ENCODE measurements around the gene ALDH3B1.

ALDH3B1 gene

DNA sequence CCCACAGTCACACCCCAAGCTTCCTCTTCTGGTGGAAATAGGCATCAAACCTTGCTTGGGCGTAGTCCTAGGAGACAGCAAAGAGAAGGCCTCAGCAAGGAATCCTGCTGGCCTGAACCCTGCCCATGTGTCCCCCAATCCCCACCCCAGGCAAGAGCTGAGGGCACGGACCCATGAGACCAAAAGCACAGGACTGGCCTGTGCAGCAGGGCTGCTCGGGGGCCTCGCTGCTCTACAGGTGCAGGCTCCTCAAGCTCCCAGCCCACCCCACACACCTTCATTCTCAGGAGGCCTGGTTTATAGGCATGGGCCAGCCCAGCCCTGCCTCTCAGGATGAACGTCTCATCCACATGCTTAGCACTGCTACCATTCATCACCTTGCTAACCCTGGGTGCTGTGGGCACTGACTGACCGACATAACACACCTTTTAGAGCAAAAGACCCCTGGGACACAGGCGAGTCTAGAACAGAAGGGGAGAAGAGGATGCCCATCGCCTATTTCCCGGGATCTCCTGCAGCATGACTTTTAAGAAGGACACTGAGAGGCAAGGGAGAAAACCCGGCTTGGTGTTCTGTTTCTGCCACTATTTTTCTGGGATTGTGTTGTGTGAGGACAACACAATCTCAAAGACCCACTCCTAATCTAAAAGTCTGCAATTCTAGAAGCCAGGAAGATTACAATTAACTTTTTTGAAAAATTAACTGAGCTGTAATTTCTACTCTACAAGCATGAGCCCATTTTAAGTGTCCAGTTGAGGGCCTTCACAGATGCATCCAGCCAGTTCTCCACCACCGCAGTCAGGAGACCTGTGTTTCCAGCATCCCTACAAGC is 44.1 kb downstream of the ALDH3B1 start:
- Histone ChIP-seq H3K4me3 (ENCODE audit: insufficient read depth, low read depth, low read length, poor library complexity, severe bottlenecking) (no peak overlapping the region), H3K27me3 (replicated peaks; ENCODE audit: control insufficient read depth, insufficient read depth, low read length, poor library complexity, severe bottlenecking) (no peaks in the 10 kb centered on the region), H3K9me3 (ENCODE audit: control insufficient read depth, low read length) (no peaks in the 10 kb centered on the region), H3K27ac (ENCODE audit: insufficient read depth, low read length, poor library complexity, severe bottlenecking) (no peak overlapping the region), H3K36me3 (ENCODE audit: control insufficient read depth, insufficient read depth, low read length) (peaks cover 24% of the 10 kb centered on the region), H3K4me1 (ENCODE audit: control insufficient read depth, insufficient read depth, low read length, poor library complexity, severe bottlenecking) (no peaks in the 10 kb centered on the region)
- DNase-seq: no peak

DNA sequence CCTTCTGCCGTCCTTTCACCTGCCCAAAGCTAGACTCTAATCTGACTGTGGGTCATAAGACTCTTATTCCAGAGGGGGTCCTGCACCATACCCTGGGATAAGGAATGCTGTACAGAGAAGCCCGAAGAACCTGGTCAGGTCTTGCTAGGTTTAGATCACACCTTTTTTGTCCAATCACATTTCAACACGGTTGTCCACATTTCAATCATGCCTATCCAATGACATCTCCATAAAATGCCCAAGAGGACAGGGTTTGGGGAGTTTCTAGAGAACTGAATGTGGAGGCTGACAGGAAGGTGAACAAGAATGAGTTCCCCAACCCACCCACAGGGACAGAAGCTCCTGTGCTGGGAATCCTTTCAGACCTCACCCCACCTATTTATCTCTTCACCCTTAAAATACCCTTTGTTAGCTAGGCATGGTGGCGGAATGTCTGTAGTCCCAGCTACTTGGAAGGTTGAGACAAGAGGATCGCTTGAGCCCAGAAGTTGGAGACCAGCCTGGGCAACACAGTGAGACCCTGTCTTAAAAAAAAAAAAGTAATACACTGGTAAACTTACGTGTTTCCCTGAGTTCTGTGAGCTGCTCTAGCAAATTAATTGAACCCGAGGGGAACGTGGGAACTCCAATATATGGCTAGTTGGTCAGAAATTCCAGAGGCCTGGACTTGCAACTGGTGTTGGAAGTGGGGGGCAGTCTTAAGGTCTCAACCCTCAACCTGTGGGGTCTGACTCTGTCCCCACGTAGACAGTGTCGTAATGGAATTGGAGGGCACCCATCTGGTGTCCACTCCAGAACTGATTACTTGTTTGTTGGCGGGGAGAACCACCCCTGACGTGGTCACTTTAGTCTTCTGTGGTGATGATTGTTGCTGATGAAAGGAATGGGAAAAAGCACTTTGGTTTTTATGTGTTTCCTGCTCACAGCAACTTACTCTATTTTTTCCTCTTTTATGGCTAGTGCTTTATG is 46.5 kb downstream of the ALDH3B1 start:
- Histone ChIP-seq H3K27ac (ENCODE audit: insufficient read depth, low read length, poor library complexity, severe bottlenecking) (no peak overlapping the region), H3K36me3 (ENCODE audit: control insufficient read depth, insufficient read depth, low read length) (peaks cover under 1% of the 10 kb centered on the region), H3K4me3 (ENCODE audit: insufficient read depth, low read depth, low read length, poor library complexity, severe bottlenecking) (no peak overlapping the region), H3K9me3 (ENCODE audit: control insufficient read depth, low read length) (no peaks in the 10 kb centered on the region), H3K27me3 (replicated peaks; ENCODE audit: control insufficient read depth, insufficient read depth, low read length, poor library complexity, severe bottlenecking) (no peaks in the 10 kb centered on the region), H3K4me1 (ENCODE audit: control insufficient read depth, insufficient read depth, low read length, poor library complexity, severe bottlenecking) (no peaks in the 10 kb centered on the region)
- no peak for DNase-seq

DNA sequence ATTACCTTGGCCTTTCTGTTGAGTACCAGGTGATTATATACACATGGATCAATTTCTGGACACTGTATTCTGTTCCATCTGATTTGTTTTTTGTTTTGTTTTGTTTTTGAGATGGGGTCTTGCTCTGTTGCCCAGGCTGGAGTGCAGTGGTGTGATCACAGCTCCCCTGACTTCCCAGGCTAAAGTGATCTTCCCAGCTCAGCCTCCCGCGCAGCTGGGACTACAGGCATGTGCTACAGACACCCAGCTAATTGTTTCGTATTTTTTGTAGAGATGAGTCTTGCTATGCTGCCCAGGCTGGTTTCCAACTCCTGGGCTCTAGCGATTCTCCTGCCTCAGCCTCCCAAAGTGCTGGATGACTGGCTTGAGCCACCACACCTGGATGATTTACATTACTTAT is 47.7 kb downstream of the ALDH3B1 start:
- Histone ChIP-seq H3K27ac (ENCODE audit: insufficient read depth, low read length, poor library complexity, severe bottlenecking) (no peak overlapping the region), H3K4me1 (ENCODE audit: control insufficient read depth, insufficient read depth, low read length, poor library complexity, severe bottlenecking) (no peaks in the 10 kb centered on the region), H3K27me3 (replicated peaks; ENCODE audit: control insufficient read depth, insufficient read depth, low read length, poor library complexity, severe bottlenecking) (no peaks in the 10 kb centered on the region), H3K36me3 (ENCODE audit: control insufficient read depth, insufficient read depth, low read length) (no peaks in the 10 kb centered on the region), H3K9me3 (ENCODE audit: control insufficient read depth, low read length) (no peaks in the 10 kb centered on the region), H3K4me3 (ENCODE audit: insufficient read depth, low read depth, low read length, poor library complexity, severe bottlenecking) (no peak overlapping the region)
- no peak for DNase-seq

DNA sequence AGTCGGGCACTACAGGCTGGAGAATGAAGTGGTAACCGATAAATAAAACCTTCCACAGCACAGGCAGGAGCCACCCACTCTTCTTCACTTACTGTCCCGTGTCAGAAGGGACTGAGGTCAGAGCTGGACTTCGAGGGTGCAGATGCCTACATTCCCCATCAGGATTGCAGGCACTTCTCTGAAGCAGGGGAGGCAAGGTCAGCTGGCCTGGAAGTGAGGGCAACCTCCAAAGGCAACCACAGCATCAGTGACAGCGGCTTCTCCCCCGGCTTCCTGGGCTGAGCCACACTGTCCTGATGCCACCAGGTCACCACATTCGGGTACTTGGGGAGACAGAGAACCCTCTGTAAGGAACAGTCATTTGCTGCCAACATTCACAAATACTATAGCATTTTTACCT is 51.4 kb downstream of the ALDH3B1 start:
- no peaks in the 10 kb centered on the region for H3K36me3 ChIP-seq (ENCODE audit: control insufficient read depth, insufficient read depth, low read length)
- no peak for DNase-seq
- H3K4me1 ChIP-seq (ENCODE audit: control insufficient read depth, insufficient read depth, low read length, poor library complexity, severe bottlenecking): no peaks in the 10 kb centered on the region
- H3K4me3 ChIP-seq (ENCODE audit: insufficient read depth, low read depth, low read length, poor library complexity, severe bottlenecking): no peak overlapping the region
- no peaks in the 10 kb centered on the region for H3K9me3 ChIP-seq (ENCODE audit: control insufficient read depth, low read length)
- no peak overlapping the region for H3K27ac ChIP-seq (ENCODE audit: insufficient read depth, low read length, poor library complexity, severe bottlenecking)
- H3K27me3 ChIP-seq (replicated peaks; ENCODE audit: control insufficient read depth, insufficient read depth, low read length, poor library complexity, severe bottlenecking): no peaks in the 10 kb centered on the region

DNA sequence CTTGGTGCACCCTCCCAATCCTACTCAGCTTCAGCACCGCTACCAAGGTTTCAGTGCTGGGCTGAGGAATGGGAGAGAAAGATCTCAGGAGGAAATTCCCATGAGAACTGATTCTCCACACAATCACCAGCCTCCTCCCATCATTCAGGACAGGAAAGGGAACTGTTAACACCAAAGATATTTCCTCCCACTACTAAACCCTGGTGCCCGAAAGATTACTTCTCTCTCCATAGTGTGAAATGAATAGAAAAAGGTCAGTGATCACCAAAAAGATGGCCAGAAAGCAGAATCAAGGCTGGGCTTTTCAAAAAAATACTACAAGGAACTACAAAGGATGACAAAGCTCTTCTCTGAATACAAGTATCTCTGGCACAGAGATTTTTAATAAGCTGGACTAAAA is 54.8 kb downstream of the ALDH3B1 start:
- H3K27me3 ChIP-seq (replicated peaks; ENCODE audit: control insufficient read depth, insufficient read depth, low read length, poor library complexity, severe bottlenecking): no peaks in the 10 kb centered on the region
- no peak overlapping the region for H3K4me3 ChIP-seq (ENCODE audit: insufficient read depth, low read depth, low read length, poor library complexity, severe bottlenecking)
- H3K4me1 ChIP-seq (ENCODE audit: control insufficient read depth, insufficient read depth, low read length, poor library complexity, severe bottlenecking): no peaks in the 10 kb centered on the region
- H3K27ac ChIP-seq (ENCODE audit: insufficient read depth, low read length, poor library complexity, severe bottlenecking): no peak overlapping the region
- no peak for DNase-seq
- H3K9me3 ChIP-seq (ENCODE audit: control insufficient read depth, low read length): no peaks in the 10 kb centered on the region
- no peaks in the 10 kb centered on the region for H3K36me3 ChIP-seq (ENCODE audit: control insufficient read depth, insufficient read depth, low read length)

DNA sequence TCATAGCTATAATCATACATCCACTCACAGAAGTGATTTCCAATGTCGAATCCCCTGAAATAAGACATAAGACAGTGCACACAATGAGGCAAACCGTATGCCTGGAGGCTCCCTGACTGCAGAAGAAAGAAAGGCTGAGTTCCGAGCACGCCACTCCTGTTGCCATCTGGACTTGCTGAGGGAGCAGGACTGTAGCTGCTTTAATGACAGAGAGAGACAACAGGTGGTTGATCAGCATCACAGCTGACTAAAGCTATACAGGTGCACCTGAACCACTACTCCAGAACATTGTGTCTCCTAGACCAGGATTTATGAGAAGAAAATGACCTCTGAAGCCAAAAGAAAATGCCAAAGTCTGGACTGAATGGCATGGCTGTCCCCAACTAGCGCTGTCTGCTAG is 55.7 kb downstream of the ALDH3B1 start:
- no peak overlapping the region for H3K27ac ChIP-seq (ENCODE audit: insufficient read depth, low read length, poor library complexity, severe bottlenecking)
- H3K4me3 ChIP-seq (ENCODE audit: insufficient read depth, low read depth, low read length, poor library complexity, severe bottlenecking): no peak overlapping the region
- no peaks in the 10 kb centered on the region for H3K4me1 ChIP-seq (ENCODE audit: control insufficient read depth, insufficient read depth, low read length, poor library complexity, severe bottlenecking)
- no peaks in the 10 kb centered on the region for H3K9me3 ChIP-seq (ENCODE audit: control insufficient read depth, low read length)
- H3K27me3 ChIP-seq (replicated peaks; ENCODE audit: control insufficient read depth, insufficient read depth, low read length, poor library complexity, severe bottlenecking): no peaks in the 10 kb centered on the region
- no peaks in the 10 kb centered on the region for H3K36me3 ChIP-seq (ENCODE audit: control insufficient read depth, insufficient read depth, low read length)
- DNase-seq: no peak

DNA sequence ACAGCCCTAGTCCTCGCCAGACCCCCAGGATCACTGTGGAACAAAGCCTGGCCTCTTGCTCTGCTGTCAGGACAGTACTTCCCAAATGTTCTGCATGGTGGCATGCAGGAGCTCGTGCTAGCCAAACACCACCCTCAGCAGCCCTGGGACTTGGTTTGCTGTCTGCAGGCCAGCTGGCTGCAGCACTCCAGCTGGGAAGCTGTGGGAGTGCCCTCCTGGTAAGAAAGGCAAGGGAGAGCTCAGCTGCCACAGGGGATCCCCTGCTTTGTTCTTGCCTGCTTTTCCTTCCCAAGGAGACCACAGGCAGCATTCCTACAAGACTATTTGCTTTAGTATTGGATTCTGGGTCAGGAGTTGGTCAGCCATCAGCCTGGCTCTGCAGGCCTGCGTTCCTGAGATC is 56.6 kb downstream of the ALDH3B1 start:
- no peaks in the 10 kb centered on the region for H3K4me1 ChIP-seq (ENCODE audit: control insufficient read depth, insufficient read depth, low read length, poor library complexity, severe bottlenecking)
- H3K27ac ChIP-seq (ENCODE audit: insufficient read depth, low read length, poor library complexity, severe bottlenecking): no peak overlapping the region
- no peak for DNase-seq
- H3K4me3 ChIP-seq (ENCODE audit: insufficient read depth, low read depth, low read length, poor library complexity, severe bottlenecking): no peak overlapping the region
- no peaks in the 10 kb centered on the region for H3K27me3 ChIP-seq (replicated peaks; ENCODE audit: control insufficient read depth, insufficient read depth, low read length, poor library complexity, severe bottlenecking)
- H3K9me3 ChIP-seq (ENCODE audit: control insufficient read depth, low read length): no peaks in the 10 kb centered on the region
- no peaks in the 10 kb centered on the region for H3K36me3 ChIP-seq (ENCODE audit: control insufficient read depth, insufficient read depth, low read length)

DNA sequence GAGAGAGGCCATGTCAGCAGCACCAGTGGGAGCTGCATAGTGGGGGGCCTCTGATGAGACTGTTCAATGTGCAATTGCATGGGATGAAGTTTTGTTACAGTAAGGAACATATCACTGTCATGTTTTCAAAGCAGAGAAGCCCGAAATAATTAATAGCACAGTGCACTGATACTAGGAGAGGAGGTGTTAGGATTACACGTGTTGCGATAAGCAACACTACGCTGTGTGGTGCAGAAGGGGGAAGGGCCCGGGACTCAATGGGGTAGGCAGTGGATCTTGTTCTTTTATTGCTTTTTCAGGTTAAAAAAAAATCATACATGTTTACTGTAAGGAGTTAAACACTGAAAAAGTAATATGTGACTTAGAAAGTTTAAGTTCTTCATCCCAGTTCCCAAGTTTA is 57.9 kb downstream of the ALDH3B1 start:
- Histone ChIP-seq H3K27ac (ENCODE audit: insufficient read depth, low read length, poor library complexity, severe bottlenecking) (no peak overlapping the region), H3K9me3 (ENCODE audit: control insufficient read depth, low read length) (no peaks in the 10 kb centered on the region), H3K4me3 (ENCODE audit: insufficient read depth, low read depth, low read length, poor library complexity, severe bottlenecking) (no peak overlapping the region), H3K36me3 (ENCODE audit: control insufficient read depth, insufficient read depth, low read length) (no peaks in the 10 kb centered on the region), H3K4me1 (ENCODE audit: control insufficient read depth, insufficient read depth, low read length, poor library complexity, severe bottlenecking) (no peaks in the 10 kb centered on the region), H3K27me3 (replicated peaks; ENCODE audit: control insufficient read depth, insufficient read depth, low read length, poor library complexity, severe bottlenecking) (no peaks in the 10 kb centered on the region)
- no peak for DNase-seq

DNA sequence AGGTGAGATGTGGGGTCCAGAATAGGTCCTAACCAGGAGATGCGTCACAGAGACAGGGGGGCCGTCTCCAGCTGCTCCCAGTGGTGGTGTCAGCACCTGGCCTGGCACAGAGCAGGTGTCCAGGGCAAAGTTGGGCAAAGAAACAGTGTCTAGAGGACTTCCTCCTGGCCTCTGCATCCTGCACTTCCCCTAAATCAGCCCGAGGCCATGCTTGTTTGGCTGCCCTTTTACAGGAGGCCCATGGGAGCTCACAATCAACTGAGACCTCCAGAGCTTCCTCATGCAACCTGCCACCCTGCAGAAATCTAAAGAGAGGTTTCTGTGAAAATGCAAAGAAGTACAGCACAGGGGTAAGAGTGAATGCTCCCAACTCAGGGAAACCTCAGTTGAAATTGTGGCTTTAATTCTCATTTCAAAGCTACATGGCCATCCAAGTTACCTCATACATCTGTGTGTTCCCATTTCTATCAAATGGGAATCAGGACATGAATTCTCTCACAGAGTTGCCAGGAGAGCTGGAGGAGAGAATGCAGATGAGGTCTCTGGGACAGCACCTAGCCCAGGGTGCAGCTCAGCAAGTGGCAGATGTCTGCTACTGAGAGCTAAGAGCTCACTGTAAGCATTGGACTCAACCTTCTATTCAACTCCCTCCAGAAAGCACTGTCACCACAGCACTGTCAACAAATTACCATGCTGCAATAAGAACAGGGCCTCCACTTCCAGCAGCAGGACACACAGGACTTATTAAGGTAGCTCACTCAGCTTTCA is 61.3 kb downstream of the ALDH3B1 start:
- Histone ChIP-seq H3K36me3 (ENCODE audit: control insufficient read depth, insufficient read depth, low read length) (no peaks in the 10 kb centered on the region), H3K27ac (ENCODE audit: insufficient read depth, low read length, poor library complexity, severe bottlenecking) (no peak overlapping the region), H3K27me3 (replicated peaks; ENCODE audit: control insufficient read depth, insufficient read depth, low read length, poor library complexity, severe bottlenecking) (no peaks in the 10 kb centered on the region)

More for the DNA sequence above, 61.3 kb downstream of the ALDH3B1 start:
- H3K9me3 ChIP-seq (ENCODE audit: control insufficient read depth, low read length): no peaks in the 10 kb centered on the region
- H3K4me3 ChIP-seq (ENCODE audit: insufficient read depth, low read depth, low read length, poor library complexity, severe bottlenecking): no peak overlapping the region
- no peaks in the 10 kb centered on the region for H3K4me1 ChIP-seq (ENCODE audit: control insufficient read depth, insufficient read depth, low read length, poor library complexity, severe bottlenecking)
- DNase-seq: no peak
